OCI-LY7 (cell line): ENCODE measurements around the gene SIGLEC7. TPM values are rescaled to one million over a fixed set of nuclear protein-coding genes. Genes with fewer than 3 reads are reported as not detected.
A peak's percentile ranks its signal among the peaks of the same experiment; 100 is the strongest.

ENCODE experiments used
- BruUV-seq: library from RNA; stranded (reverse); fragments of 400-500 nt; replicated peaks from 2 replicates; lab custom pipeline; 2021; lab: Mats Ljungman, UMichigan
- CTCF ChIA-PET: fragments of 300-600 bp; sonication (Branson Sonifier 250); formaldehyde crosslinking; loops from one replicate; lab custom pipeline; 2022; ENCODE audit warnings: antibody characterized with exemption; ENCODE audit not compliant: unreplicated experiment; lab: Charles Lee
- POLR2A ChIA-PET: fragments of 300-600 bp; sonication (Branson Sonifier 250); formaldehyde crosslinking; loops from one replicate; lab custom pipeline; 2022; ENCODE audit warnings: antibody characterized with exemption; lab: Charles Lee
- DNase-seq: peaks from one replicate; pipeline ENCODE4 v3.0.0-alpha.2; 2015; ENCODE audit warnings: low spot score
- H2AFZ ChIP-seq: fragments of 200-600 bp; sonication (generic), shearing (Covaris generic); 2 replicates; pipeline ENCODE4 v1.6.1; 2014; ENCODE audit warnings: mild to moderate bottlenecking, antibody characterized with exemption, low read length, moderate library complexity
- H3K27ac ChIP-seq: fragments of 200-600 bp; sonication (generic); 2 replicates; pipeline ENCODE4 v1.5.1; 2014; ENCODE audit warnings: mixed run types, low read depth, mild to moderate bottlenecking, moderate library complexity, low read length, inconsistent platforms; ENCODE audit not compliant: poor library complexity, severe bottlenecking
- H3K36me3 ChIP-seq: fragments of 200-600 bp; sonication (generic); 2 replicates; pipeline ENCODE4 v1.6.1; 2014; ENCODE audit warnings: mild to moderate bottlenecking, antibody characterized with exemption, low read length, moderate library complexity, mixed read lengths; ENCODE audit not compliant: insufficient read depth
- H3K4me1 ChIP-seq: fragments of 200-600 bp; sonication (generic); 2 replicates; pipeline ENCODE4 v1.5.1; 2014; ENCODE audit warnings: mild to moderate bottlenecking, low read length; ENCODE audit not compliant: insufficient read depth, poor library complexity, severe bottlenecking
- H3K4me2 ChIP-seq: fragments of 200-600 bp; sonication (generic); 2 replicates; pipeline ENCODE4 v1.6.1; 2014; ENCODE audit warnings: mild to moderate bottlenecking, low read length
- H3K4me3 ChIP-seq: fragments of 200-600 bp; sonication (generic); 2 replicates; pipeline ENCODE4 v1.5.1; 2014; ENCODE audit warnings: mild to moderate bottlenecking, low read depth, low read length; ENCODE audit not compliant: poor library complexity, severe bottlenecking
- H3K79me2 ChIP-seq: fragments of 200-600 bp; sonication (generic); 2 replicates; pipeline ENCODE4 v1.6.1; 2016; ENCODE audit warnings: low read depth, mild to moderate bottlenecking, low read length, moderate library complexity, mixed read lengths; ENCODE audit not compliant: insufficient read depth
- H3K9me2 ChIP-seq: fragments of 200-600 bp; sonication (generic); 2 replicates; pipeline ENCODE4 v1.6.1; 2016; ENCODE audit warnings: mild to moderate bottlenecking, low read length, mixed read lengths; ENCODE audit not compliant: insufficient read depth
- H3K9me3 ChIP-seq: fragments of 200-600 bp; sonication (generic); 2 replicates; pipeline ENCODE4 v1.6.1; 2014; ENCODE audit warnings: mild to moderate bottlenecking, mixed run types, low read length, mixed read lengths
- H4K20me1 ChIP-seq: fragments of 200-600 bp; sonication (generic); 2 replicates; pipeline ENCODE4 v1.6.1; 2014; ENCODE audit warnings: mild to moderate bottlenecking, antibody characterized with exemption, low read length, moderate library complexity, mixed read lengths; ENCODE audit not compliant: insufficient read depth
- CTCF ChIP-seq: fragments of 200-600 bp; sonication (generic); conservative IDR thresholded peaks from 2 replicates; pipeline ENCODE4 v1.5.1; 2014; ENCODE audit warnings: mild to moderate bottlenecking, antibody characterized with exemption, low read length, moderate library complexity, mixed read lengths
- EZH2phosphoT487 ChIP-seq: fragments of 200-600 bp; sonication (generic); IDR thresholded peaks from 2 replicates; pipeline ENCODE4 v1.6.1; 2018; ENCODE audit warnings: low read depth, borderline replicate concordance, mild to moderate bottlenecking, mixed run types, antibody characterized with exemption, low read length, moderate library complexity, mixed read lengths
- intact Hi-C: fragments of 100-400 bp; cut with micrococcal nuclease; formaldehyde crosslinking; loops from one replicate; pipeline ENCODE4 v1.10.0; 2022; ENCODE audit not compliant: unreplicated experiment
- total RNA-seq, 2 experiments: library from RNA; depleted of rRNA in 1 of 2; stranded (reverse); fragments of >200 nt in 1 of 2; shearing (Covaris generic) in 1 of 2; gene quantifications; 2 replicates each; pipeline ENCODE4 v1.2.3, GENCODE V29; 2014 to 2022

SIGLEC7 gene
- total RNA-seq, 2 experiments from 2014 or later: not detected

- CTCF ChIA-PET: no interaction called here
- Histone ChIP-seq H3K27ac (no peak within 1 kb of the TSS), H4K20me1 (no peaks in the 10 kb centered on the region), H3K9me2 (no peaks in the 10 kb centered on the region), H2AFZ (peak within 1 kb of the TSS; percentile 87), H3K79me2 (peaks cover 14% of the 10 kb centered on the region; the same call in 1 of the 2 replicates), H3K9me3 (no peaks in the 10 kb centered on the region), H3K4me3 (peak within 1 kb of the TSS; percentile 88), H3K36me3 (no peaks in the 10 kb centered on the region), H3K4me2 (peak within 1 kb of the TSS; percentile 83), H3K4me1 (peaks cover 14% of the 10 kb centered on the region)
- TF ChIP-seq EZH2phosphoT487: no peak
- TF ChIP-seq CTCF: no peak
- POLR2A ChIA-PET: no interaction called here
- no TSS peak for BruUV-seq
- peak; percentile 99 for DNase-seq
- intact Hi-C loops: no loop called here
Measured at GRCh38 chr19:51108066-51108804, 33.9 kb upstream of the SIGLEC7 start, which contains the start of gene CTU1. CTU1 (minus strand) TSS chr19:51108409; CDS start chr19:51104569, 3,840 bp downstream.

- CTCF ChIA-PET: no interaction called here
- no TSS peak for BruUV-seq
Measured at GRCh38 chr19:51108805-51109146, 33.3 kb upstream of the SIGLEC7 start.

More at GRCh38 chr19:51108805-51109146, 33.3 kb upstream of the SIGLEC7 start:
- no peak for DNase-seq
- Histone ChIP-seq H3K4me3 (peak overlapping the region; percentile 88), H3K27ac (no peak overlapping the region), H2AFZ (peak overlapping the region; percentile 87), H3K9me2 (no peaks in the 10 kb centered on the region), H3K4me2 (peak overlapping the region; percentile 81), H3K9me3 (no peaks in the 10 kb centered on the region), H3K4me1 (peaks cover 14% of the 10 kb centered on the region), H3K36me3 (no peaks in the 10 kb centered on the region), H3K79me2 (peaks cover 14% of the 10 kb centered on the region; the same call in 1 of the 2 replicates), H4K20me1 (no peaks in the 10 kb centered on the region)
- intact Hi-C loops: no loop called here
- TF ChIP-seq EZH2phosphoT487 (no peak), CTCF (no peak)
- POLR2A ChIA-PET: no interaction called here
